ENCODE data around the gene NUTF2. TPM values are rescaled to one million over a fixed set of nuclear protein-coding genes. Genes with fewer than 3 reads are reported as not detected.

Gene NUTF2
- total and polyA plus RNA-seq, 2 donors (not counting 1 experiment from before 2014, with no cell fraction given): 50.1 to 87.3 TPM

DNA sequence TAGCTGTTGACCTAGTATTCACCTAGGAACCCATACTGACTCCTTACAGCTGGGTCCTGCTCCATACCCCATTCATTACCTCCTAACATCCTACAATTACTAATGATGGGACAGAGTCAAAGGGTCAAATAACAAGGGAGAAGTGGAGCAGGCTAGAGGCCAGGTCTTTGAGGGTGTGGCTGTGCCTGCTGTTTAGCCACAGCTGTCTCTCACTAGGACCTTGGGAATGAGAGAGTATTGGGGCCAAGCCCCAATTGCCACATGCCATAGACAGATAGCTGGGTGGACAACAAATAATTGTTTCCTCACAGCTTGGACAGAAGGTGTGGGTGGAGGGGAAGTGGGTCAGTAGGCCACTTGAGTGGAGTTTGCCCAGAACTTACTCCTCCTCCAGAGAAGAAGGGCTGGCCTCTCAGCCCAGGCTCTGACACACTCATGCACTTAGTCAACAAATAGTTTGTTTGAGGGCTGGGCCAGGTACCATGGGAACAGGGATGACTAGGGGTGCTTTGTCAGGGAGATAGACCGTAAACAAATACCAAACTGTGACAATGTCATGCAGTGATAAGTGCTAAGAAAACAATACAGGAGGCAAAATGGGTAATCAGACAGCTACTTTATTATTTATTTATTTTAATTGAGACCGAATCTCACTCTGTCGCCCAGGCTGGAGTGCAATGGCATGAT lies 11.0 kb downstream of the NUTF2 start:
- Mint-ChIP-seq H3K27me3 (no peaks in the 10 kb centered on the region), H3K4me3 (no peak overlapping the region), H3K4me1 (peaks cover 28% of the 10 kb centered on the region), H3K9me3 (ENCODE audit: insufficient read depth) (no peaks in the 10 kb centered on the region), H3K27ac (no peak overlapping the region)
- Histone ChIP-seq H3K9me3 (ENCODE audit: control extremely low read depth in 1 of 3, control insufficient read depth in 2 of 3, insufficient read depth in 1 of 3, low read length in 2 of 3) (no peaks in the 10 kb centered on the region), H3K27me3 (replicated peaks in 1 of 4; ENCODE audit: control extremely low read depth in 1 of 4, control insufficient read depth in 3 of 4, insufficient read depth in 4 of 4, low read length in 3 of 4) (no peaks in the 10 kb centered on the region), H3K36me3 (replicated peaks in 1 of 2; ENCODE audit: control extremely low read depth in 1 of 2, control insufficient read depth in 1 of 2, extremely low read depth in 1 of 2, insufficient read depth in 2 of 2, low read length in 1 of 2) (peaks cover 0 to 18% of the 10 kb centered on the region in 2 experiments), H3K9ac (ENCODE audit: low read length) (no peak overlapping the region), H3K4me3 (ENCODE audit: control extremely low read depth in 1 of 5, extremely low read depth in 1 of 5, insufficient read depth in 1 of 5, low read depth in 2 of 5, low read length in 4 of 5) (no peak overlapping the region), H4K20me1 (ENCODE audit: control insufficient read depth, insufficient read depth, low read length, poor library complexity, severe bottlenecking) (peaks cover 79% of the 10 kb centered on the region), H3K27ac (ENCODE audit: low read length in 2 of 2) (no peak overlapping the region), H3K79me2 (ENCODE audit: control insufficient read depth, insufficient read depth, low read length) (peaks cover 99% of the 10 kb centered on the region), H3K4me2 (replicated peaks; ENCODE audit: low read depth, low read length, poor library complexity, severe bottlenecking) (no peak overlapping the region), H2AFZ (ENCODE audit: insufficient read depth, low read depth, low read length, poor library complexity, severe bottlenecking) (no peak overlapping the region), H3K4me1 (ENCODE audit: control insufficient read depth in 2 of 2, insufficient read depth in 2 of 2, low read length in 2 of 2) (no peaks in the 10 kb centered on the region)
- ATAC-seq (ENCODE audit: low read depth) (no peak), DNase-seq (no peak)
- POLR2A ChIA-PET: no interaction called here
- CTCF ChIA-PET: interaction anchor here (1.1 to 1.5 kb wide), 3 partner anchors 25 to 50 kb away, joined by 3 to 4 read pairs (median 4); partner anchors contain the start of gene TSNAXIP1
- TF ChIP-seq EZH2 (IDR thresholded peaks at IDR 0.05; ENCODE audit: borderline replicate concordance, insufficient read depth, low read depth, low read length, poor library complexity, severe bottlenecking) (no peak), CTCF (IDR thresholded peaks at IDR 0.05) (no peak)
- no CpG with 5 or more reads among the region's 3 CpGs for WGBS (ENCODE audit: insufficient coverage)
- intact Hi-C loops (cut with micrococcal nuclease): no loop called here

GRCh38 chr16:67858500-67858899 lies 11.8 kb downstream of the NUTF2 start:
- no peaks in the 10 kb centered on the region for H3K9me3 Mint-ChIP-seq (ENCODE audit: insufficient read depth)

More at GRCh38 chr16:67858500-67858899, 11.8 kb downstream of the NUTF2 start:
- ATAC-seq (ENCODE audit: low read depth) (no peak), DNase-seq (no peak)
- Mint-ChIP-seq H3K27ac (no peak overlapping the region), H3K4me3 (no peak overlapping the region), H3K4me1 (peaks cover 28% of the 10 kb centered on the region), H3K27me3 (no peaks in the 10 kb centered on the region)
- TF ChIP-seq EZH2 (IDR thresholded peaks at IDR 0.05; ENCODE audit: borderline replicate concordance, insufficient read depth, low read depth, low read length, poor library complexity, severe bottlenecking) (no peak), CTCF (IDR thresholded peaks at IDR 0.05) (no peak)
- CTCF ChIA-PET: interaction anchor here (1.0 to 1.5 kb wide), 3 partner anchors 25 to 51 kb away, joined by 3 to 4 read pairs (median 3); partner anchors contain the start of gene TSNAXIP1
- Histone ChIP-seq H4K20me1 (ENCODE audit: control insufficient read depth, insufficient read depth, low read length, poor library complexity, severe bottlenecking) (peaks cover 79% of the 10 kb centered on the region), H3K4me3 (ENCODE audit: control extremely low read depth in 1 of 5, extremely low read depth in 1 of 5, insufficient read depth in 1 of 5, low read depth in 2 of 5, low read length in 4 of 5) (no peak overlapping the region), H3K27ac (ENCODE audit: low read length in 2 of 2) (no peak overlapping the region), H3K9me3 (ENCODE audit: control extremely low read depth in 1 of 3, control insufficient read depth in 2 of 3, insufficient read depth in 1 of 3, low read length in 2 of 3) (no peaks in the 10 kb centered on the region), H3K4me2 (replicated peaks; ENCODE audit: low read depth, low read length, poor library complexity, severe bottlenecking) (no peak overlapping the region), H3K79me2 (ENCODE audit: control insufficient read depth, insufficient read depth, low read length) (peaks cover 99% of the 10 kb centered on the region), H3K4me1 (ENCODE audit: control insufficient read depth in 2 of 2, insufficient read depth in 2 of 2, low read length in 2 of 2) (no peaks in the 10 kb centered on the region), H3K9ac (ENCODE audit: low read length) (no peak overlapping the region), H2AFZ (ENCODE audit: insufficient read depth, low read depth, low read length, poor library complexity, severe bottlenecking) (no peak overlapping the region), H3K36me3 (replicated peaks in 1 of 2; ENCODE audit: control extremely low read depth in 1 of 2, control insufficient read depth in 1 of 2, extremely low read depth in 1 of 2, insufficient read depth in 2 of 2, low read length in 1 of 2) (peaks cover 0 to 18% of the 10 kb centered on the region in 2 experiments), H3K27me3 (replicated peaks in 1 of 4; ENCODE audit: control extremely low read depth in 1 of 4, control insufficient read depth in 3 of 4, insufficient read depth in 4 of 4, low read length in 3 of 4) (no peaks in the 10 kb centered on the region)
- POLR2A ChIA-PET: interaction anchor here (0.7 kb wide), 1 partner anchor 134 kb away, joined by 6 read pairs; no protein-coding TSS in a partner anchor
- 83% methylated on average over 4 of the region's 4 CpGs for WGBS (ENCODE audit: insufficient coverage)
- intact Hi-C loops (cut with micrococcal nuclease): no loop called here
